ENCODE measurements around the gene PRX.
"Not testable (repeated sequence)": the region's sequence is repeated elsewhere in the genome, so short reads cannot be mapped to it uniquely, and the experiment has no call there.

Gene PRX

GRCh38 chr19:40380199-40381037 is 32.8 kb downstream of the PRX start:
- Histone ChIP-seq H3K4me1 (no peaks in the 10 kb centered on the region), H4K20me1 (no peaks in the 10 kb centered on the region), H3K27ac (no peak overlapping the region), H3K9ac (no peak overlapping the region), H3K9me3 (no peaks in the 10 kb centered on the region), H3K4me3 (no peak overlapping the region), H3K36me3 (peaks cover 9% of the 10 kb centered on the region; the same call in 1 of the 2 replicates), H3K27me3 (no peaks in the 10 kb centered on the region), H3K4me2 (no peak overlapping the region)
- TF ChIP-seq Cebpa-rat (IDR thresholded peaks at IDR 0.05), result no peak

DNA sequence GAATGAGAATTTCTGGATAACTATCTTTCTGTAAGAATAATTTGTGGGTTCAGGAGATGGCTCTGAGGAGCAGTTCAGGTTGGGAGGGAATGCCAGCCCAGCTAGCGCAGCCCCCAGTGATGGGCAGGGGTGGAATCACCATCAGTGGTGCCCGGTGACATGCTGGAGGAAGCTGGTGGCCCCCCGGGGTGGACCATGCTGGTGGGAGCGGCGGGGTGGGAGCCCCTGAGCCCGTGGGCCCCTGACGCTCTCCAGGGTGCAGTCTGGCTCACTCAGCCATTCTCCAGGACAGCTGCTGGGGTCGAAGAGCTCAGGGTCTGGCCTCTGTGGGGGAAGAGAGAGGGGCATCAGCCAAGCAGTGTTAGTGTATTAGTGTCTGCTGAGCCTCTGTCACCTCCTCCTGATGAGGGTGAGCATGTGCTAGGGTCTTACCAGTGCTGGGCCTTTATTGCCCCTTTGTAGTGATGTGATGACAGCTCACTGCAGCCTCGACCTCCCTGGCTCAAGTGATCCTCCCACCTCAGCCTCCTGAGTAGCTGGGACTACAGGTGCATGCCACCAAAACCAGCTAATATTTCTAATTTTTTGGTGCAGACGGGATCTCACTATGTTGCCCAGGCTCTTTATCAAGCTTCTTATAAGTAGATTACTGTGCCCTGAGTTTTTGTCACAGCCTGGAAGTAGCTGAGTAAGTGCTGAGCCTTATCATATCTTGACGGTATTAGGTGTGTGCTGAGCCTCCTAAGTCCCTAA is 33.6 kb downstream of the PRX start:
- Histone ChIP-seq H3K9me3 (no peaks in the 10 kb centered on the region), H3K4me1 (no peaks in the 10 kb centered on the region), H3K4me3 (no peak overlapping the region), H3K4me2 (no peak overlapping the region), H3K27ac (no peak overlapping the region), H3K9ac (no peak overlapping the region), H3K36me3 (peaks cover 9% of the 10 kb centered on the region; the same call in 1 of the 2 replicates), H4K20me1 (no peaks in the 10 kb centered on the region), H3K27me3 (no peaks in the 10 kb centered on the region)
- TF ChIP-seq Cebpa-rat (IDR thresholded peaks at IDR 0.05), result no peak

DNA sequence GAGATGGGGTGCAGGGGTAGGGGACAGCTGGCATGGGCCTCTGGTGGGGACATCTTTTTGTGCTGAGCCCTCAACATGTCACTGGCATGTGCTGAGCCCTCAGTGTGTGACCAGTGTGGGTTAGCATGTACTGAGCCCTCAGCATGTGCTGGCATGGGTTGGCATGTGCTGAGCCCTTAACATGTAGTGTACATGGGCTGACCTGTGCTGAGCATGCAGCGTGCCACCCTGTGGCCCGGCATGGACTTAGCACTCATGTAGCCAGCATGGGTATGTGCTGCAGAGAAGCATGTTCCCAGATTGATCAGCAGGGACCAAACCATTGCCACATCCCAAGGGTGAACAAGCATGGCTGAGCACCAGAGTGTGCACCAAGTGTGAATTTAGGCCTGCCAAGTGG is 34.7 kb downstream of the PRX start:
- no peaks in the 10 kb centered on the region for H3K27me3 ChIP-seq
- H3K4me1 ChIP-seq, result no peaks in the 10 kb centered on the region
- no peak overlapping the region for H3K9ac ChIP-seq
- H3K4me3 ChIP-seq, result no peak overlapping the region
- H3K4me2 ChIP-seq, result no peak overlapping the region
- H3K27ac ChIP-seq, result no peak overlapping the region
- H3K9me3 ChIP-seq, result no peaks in the 10 kb centered on the region
- H3K36me3 ChIP-seq, result peaks cover 9% of the 10 kb centered on the region; the same call in 1 of the 2 replicates
- no peak for TF ChIP-seq Cebpa-rat (IDR thresholded peaks at IDR 0.05)
- H4K20me1 ChIP-seq, result no peaks in the 10 kb centered on the region

DNA sequence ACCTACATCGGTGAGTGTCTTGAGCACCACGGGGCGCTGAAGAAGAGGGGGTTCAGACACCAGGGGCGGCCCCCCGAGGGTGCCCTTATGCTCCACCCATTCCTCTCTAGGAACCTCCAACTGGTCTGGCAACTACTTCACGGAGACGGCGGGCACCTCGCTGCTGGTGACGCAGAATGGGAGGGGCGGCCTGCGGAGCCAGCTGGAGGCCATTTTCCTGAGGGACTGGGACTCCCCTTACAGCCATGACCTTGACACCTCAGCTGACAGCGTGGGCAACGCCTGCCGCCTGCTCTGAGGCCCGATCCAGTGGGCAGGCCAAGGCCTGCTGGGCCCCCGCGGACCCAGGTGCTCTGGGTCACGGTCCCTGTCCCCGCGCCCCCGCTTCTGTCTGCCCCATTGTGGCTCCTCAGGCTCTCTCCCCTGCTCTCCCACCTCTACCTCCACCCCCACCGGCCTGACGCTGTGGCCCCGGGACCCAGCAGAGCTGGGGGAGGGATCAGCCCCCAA is 35.2 kb downstream of the PRX start:
- peaks cover 11% of the 10 kb centered on the region; the same call in 1 of the 2 replicates for H3K36me3 ChIP-seq
- H4K20me1 ChIP-seq, result no peaks in the 10 kb centered on the region
- TF ChIP-seq Cebpa-rat (IDR thresholded peaks at IDR 0.05), result no peak
- no peak overlapping the region for H3K4me3 ChIP-seq
- no peaks in the 10 kb centered on the region for H3K27me3 ChIP-seq
- H3K9me3 ChIP-seq, result no peaks in the 10 kb centered on the region
- no peak overlapping the region for H3K4me2 ChIP-seq
- H3K9ac ChIP-seq, result no peak overlapping the region
- no peaks in the 10 kb centered on the region for H3K4me1 ChIP-seq
- no peak overlapping the region for H3K27ac ChIP-seq

GRCh38 chr19:40376286-40376862 is 36.8 kb downstream of the PRX start:
- Histone ChIP-seq H3K4me2 (no peak overlapping the region), H3K9ac (no peak overlapping the region), H3K4me1 (no peaks in the 10 kb centered on the region), H3K27ac (no peak overlapping the region), H3K27me3 (no peaks in the 10 kb centered on the region), H3K9me3 (no peaks in the 10 kb centered on the region), H4K20me1 (no peaks in the 10 kb centered on the region), H3K4me3 (no peak overlapping the region), H3K36me3 (peaks cover 23% of the 10 kb centered on the region; the same call in 1 of the 2 replicates)
- TF ChIP-seq Cebpa-rat (IDR thresholded peaks at IDR 0.05), result no peak

GRCh38 chr19:40374084-40374483 is 39.1 kb downstream of the PRX start:
- peaks cover 36% of the 10 kb centered on the region; the same call in 1 of the 2 replicates for H3K36me3 ChIP-seq

DNA sequence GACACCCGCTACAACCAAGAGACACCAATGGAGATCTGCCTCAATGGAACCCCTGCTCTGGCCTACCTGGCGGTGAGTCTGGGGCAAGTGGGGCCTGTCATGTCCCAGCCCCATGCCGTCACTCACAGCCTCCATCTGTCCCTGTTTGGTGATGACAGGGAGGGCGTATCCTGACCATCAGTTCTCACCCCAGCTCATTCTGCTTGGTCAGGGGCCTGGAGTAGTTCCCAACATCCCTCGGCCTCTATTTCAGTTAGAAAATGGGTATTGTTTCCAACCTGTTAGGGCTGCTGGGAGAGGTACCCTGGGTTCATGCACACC is 41.4 kb downstream of the PRX start:
- H3K27ac ChIP-seq, result no peak overlapping the region
- H3K4me2 ChIP-seq, result no peak overlapping the region
- no peak overlapping the region for H3K4me3 ChIP-seq
- peaks cover 44% of the 10 kb centered on the region for H3K36me3 ChIP-seq
- H4K20me1 ChIP-seq, result no peaks in the 10 kb centered on the region
- TF ChIP-seq Cebpa-rat (IDR thresholded peaks at IDR 0.05), result no peak
- H3K9ac ChIP-seq, result no peak overlapping the region
- H3K4me1 ChIP-seq, result peaks cover 8% of the 10 kb centered on the region; the same call in 1 of the 2 replicates
- H3K9me3 ChIP-seq, result no peaks in the 10 kb centered on the region
- H3K27me3 ChIP-seq, result no peaks in the 10 kb centered on the region

More at GRCh38 chr19:40374084-40374483, 39.1 kb downstream of the PRX start:
- TF ChIP-seq Cebpa-rat (IDR thresholded peaks at IDR 0.05), result no peak
- Histone ChIP-seq H3K27me3 (no peaks in the 10 kb centered on the region), H3K4me1 (peaks cover 8% of the 10 kb centered on the region; the same call in 1 of the 2 replicates), H3K9ac (no peak overlapping the region), H3K4me2 (no peak overlapping the region), H3K4me3 (no peak overlapping the region), H3K9me3 (no peaks in the 10 kb centered on the region), H3K27ac (no peak overlapping the region), H4K20me1 (no peaks in the 10 kb centered on the region)

- Histone ChIP-seq H3K9me3 (no peaks in the 10 kb centered on the region), H3K4me3 (no peak overlapping the region), H3K9ac (no peak overlapping the region), H3K36me3 (peaks cover 46% of the 10 kb centered on the region), H3K4me2 (no peak overlapping the region), H3K27ac (no peak overlapping the region), H4K20me1 (no peaks in the 10 kb centered on the region), H3K27me3 (no peaks in the 10 kb centered on the region), H3K4me1 (peaks cover 8% of the 10 kb centered on the region; the same call in 1 of the 2 replicates)
- TF ChIP-seq Cebpa-rat (IDR thresholded peaks at IDR 0.05), result no peak
Measured at GRCh38 chr19:40370997-40371801, 42.0 kb downstream of the PRX start.

- not testable (repeated sequence) for H3K4me1 ChIP-seq, H3K27ac ChIP-seq, H4K20me1 ChIP-seq, H3K9me3 ChIP-seq, H3K27me3 ChIP-seq, H3K4me2 ChIP-seq, H3K9ac ChIP-seq, H3K4me3 ChIP-seq
- peaks cover 47% of the 10 kb centered on the region for H3K36me3 ChIP-seq
Measured at GRCh38 chr19:40370253-40370652, 42.9 kb downstream of the PRX start.
